ENCODE measurements around the gene PPTC7.
"Not testable (repeated sequence)": the region's sequence is repeated elsewhere in the genome, so short reads cannot be mapped to it uniquely, and the experiment has no call there.

Gene PPTC7

GRCh38 chr12:110585231-110585799 is 2.2 kb upstream of the PPTC7 start:
- no peak for DNase-seq (ENCODE audit: low read depth in 2 of 2)

DNA sequence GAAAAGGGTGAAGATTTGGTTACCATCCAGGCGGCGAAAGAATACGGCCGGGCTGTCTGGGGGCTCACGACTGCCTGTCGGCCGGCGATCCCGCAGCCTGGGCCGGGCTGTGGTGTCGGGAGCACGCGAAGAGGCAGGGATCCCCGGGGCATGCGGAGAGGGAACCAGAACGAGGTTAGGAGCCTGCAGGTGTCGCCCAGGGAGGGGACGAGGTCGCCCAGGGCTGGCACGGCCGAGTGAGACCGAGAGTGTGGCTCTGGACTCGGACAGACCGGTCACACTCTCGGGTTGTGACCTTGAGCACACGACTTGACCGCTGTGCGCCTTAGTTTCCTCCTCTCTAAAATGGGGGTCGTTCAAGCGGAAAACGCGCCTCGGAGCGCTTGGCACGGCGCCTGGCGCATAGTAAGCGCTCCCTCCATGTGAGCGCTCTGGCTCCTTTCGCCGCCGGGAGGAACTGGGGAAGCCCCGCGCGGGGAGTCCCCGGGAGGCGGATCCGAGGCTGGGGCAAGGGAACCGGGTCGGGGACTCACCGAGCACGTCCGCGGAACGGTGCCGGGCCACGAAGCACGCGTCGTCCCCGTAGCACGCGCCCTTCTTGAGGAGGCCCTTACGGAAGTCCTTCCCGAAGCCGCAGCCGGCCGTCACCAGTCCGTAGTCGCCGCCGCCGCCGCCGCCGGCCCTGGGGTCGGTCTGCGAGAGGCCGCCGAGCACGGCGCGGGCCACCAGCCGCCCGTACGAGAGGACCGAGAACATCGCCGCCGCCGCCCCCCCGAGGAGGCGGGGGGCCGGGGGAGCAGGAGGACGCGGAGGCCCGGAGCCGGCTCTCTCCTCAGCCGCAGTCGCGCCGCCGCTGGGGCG is 612 bp downstream of the PPTC7 start:
- DNase-seq (ENCODE audit: low read depth in 2 of 2) = peak; percentile 64 to 69

DNA sequence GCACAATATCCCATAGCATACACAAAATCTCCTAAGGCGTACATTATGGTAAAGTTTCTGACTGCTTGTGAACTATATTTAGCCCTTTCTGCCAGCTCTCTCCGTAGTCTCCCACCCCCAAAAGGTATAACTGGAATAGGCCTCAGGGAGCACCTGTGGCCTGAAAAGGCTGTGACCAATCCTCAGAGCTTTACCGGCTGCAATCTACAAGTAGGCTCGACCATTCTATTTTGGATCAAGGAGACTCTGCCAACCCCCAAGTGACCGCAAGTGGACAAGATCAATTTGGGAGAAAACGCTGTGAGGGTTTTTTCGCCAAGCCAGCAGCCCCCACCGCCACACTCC is 1.2 kb downstream of the PPTC7 start:
- no peak for DNase-seq (ENCODE audit: low read depth in 2 of 2)

- no peak for DNase-seq (ENCODE audit: low read depth in 2 of 2)
These were observed 3.4 kb downstream of the PPTC7 start for GRCh38 chr12:110579535-110580253.

- no peak for DNase-seq (ENCODE audit: low read depth in 2 of 2)
These were observed 4.2 kb downstream of the PPTC7 start for GRCh38 chr12:110578694-110579534.

- DNase-seq (ENCODE audit: low read depth in 2 of 2) = no peak
These were observed 5.0 kb downstream of the PPTC7 start for GRCh38 chr12:110577864-110578693.

DNA sequence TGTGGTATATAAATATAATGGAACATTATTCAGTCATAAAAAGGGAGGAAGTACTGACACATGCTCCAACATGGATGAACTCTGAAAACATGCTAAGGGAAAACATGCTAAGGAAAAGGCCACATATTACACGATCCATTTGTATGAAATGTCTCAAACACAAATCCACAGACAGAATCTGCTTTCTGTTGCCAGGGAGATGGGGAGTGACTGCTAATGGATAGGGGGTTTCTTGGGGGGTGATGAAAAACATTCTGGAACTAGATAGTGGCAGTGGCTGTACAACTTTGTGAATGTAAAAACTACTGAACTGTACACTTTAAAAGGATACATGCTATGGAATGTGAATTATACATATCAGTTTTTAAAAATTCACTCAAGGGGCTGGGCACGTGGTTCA is 6.6 kb downstream of the PPTC7 start:
- no peak for DNase-seq (ENCODE audit: low read depth in 2 of 2)

GRCh38 chr12:110575326-110575725 is 7.8 kb downstream of the PPTC7 start:
- DNase-seq (ENCODE audit: low read depth in 2 of 2) = no peak

DNA sequence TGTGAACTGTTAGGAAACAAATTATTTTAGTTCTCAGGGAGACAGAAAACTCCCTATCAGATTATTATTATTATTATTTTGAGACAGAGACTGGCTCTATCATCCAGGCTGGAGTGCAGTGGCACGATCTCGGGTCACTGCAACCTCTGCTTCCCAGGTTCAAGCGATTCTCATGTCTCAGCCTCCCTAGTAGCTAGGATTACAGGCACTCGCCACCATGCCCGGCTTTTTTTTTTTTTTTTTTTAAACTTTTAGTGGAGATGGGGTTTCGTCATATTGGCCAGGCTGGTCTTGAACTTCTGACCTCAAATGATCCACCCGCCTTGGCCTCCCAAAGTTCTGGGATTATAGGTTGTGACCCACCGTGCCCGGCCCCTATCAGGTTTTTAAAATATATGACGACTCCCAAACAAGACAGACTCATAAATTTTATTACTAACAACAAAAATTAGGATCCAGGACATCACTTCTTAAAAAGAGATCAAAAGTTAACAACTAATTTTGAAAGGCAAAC is 8.3 kb downstream of the PPTC7 start:
- not testable (repeated sequence) for DNase-seq (ENCODE audit: low read depth in 2 of 2)

DNA sequence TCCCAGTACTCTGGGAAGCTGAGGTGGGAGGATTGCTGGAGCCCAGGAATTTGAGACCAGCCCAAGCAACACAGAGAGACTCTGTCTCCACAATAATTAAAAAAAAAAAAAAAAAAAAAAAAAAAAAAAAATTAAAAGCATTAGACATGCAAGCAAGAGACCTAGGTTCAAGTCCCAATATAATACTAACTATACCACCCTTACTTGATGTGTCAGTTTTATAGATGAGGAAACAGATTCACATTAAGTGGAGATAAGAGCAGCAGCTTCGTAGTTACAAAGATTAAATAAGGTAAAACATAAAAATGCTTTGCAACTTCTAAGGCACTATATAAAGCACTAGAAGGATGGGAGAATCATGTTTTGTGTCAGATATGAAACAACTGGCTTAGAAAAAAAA is 9.1 kb downstream of the PPTC7 start:
- DNase-seq (ENCODE audit: low read depth in 2 of 2) = no peak

DNA sequence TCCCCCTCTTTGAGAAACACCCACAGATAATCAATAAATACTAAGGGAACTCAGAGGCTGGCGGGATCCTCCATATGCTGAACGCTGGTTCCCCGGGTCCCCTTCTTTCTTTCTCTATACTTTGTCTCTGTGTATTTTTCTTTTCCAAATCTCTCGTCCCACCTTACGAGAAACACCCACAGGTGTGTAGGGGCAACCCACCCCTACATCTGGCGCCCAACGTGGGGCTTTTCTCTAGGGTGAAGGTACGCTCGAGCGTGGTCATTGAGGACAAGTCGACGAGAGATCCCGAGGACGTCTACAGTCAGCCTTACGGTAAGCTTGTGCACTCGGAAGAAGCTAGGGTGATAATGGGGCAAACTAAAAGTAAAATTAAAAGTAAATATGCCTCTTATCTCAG is 12.3 kb downstream of the PPTC7 start:
- DNase-seq (ENCODE audit: low read depth in 2 of 2) = not testable (repeated sequence)

GRCh38 chr12:110569838-110570237 is 13.3 kb downstream of the PPTC7 start:
- DNase-seq (ENCODE audit: low read depth in 2 of 2) = not testable (repeated sequence)

GRCh38 chr12:110568752-110569151 is 14.4 kb downstream of the PPTC7 start:
- DNase-seq (ENCODE audit: low read depth in 2 of 2) = no peak

- DNase-seq (ENCODE audit: low read depth in 2 of 2) = no peak
These were observed 16.1 kb downstream of the PPTC7 start for GRCh38 chr12:110566993-110567392.

DNA sequence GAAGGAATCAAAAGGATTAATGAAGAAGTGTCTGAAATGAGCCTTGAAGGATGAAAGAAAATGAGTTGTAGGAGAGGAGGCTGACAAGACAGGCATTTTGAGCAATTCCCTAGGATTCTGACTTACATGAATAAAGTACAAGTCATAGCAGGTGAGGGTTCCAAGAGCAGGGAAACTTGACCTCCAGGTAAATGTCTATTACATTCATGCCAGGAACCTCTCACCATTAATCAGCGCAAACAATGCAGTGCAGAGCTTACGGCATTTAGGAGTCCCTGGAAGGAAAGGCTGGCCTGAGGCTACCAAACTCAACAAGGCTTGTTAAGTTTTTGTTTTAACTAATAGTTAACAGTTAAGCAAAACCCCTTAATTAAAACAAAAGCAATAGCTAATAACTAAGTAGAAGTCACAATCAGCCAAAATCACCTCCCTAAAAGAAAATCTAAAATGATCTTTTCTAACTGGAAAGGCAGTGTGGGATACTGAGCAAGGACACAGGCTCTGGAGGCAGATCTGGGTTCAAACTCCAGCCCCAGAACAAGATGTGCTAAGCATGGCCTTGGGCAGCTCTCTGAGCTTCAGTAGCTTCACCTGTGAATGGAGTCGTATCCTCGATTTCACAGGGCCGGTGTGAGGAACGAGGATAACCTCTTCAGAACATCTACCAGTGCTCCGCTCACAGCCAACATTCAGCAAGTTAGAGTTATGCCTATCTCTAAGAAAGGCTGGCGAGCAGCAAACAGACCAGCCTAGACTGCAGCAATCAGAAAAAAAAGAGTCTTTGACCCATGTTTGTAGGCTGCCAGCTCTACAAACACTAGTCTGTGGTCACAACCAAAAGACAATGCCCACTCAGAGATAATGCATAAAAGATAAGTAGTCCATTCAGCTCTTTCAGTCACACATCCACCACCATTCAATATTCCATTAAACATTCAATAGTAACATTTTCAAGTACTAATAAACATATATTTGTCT is 16.9 kb downstream of the PPTC7 start:
- DNase-seq (ENCODE audit: low read depth in 2 of 2) = no peak

GRCh38 chr12:110564471-110564991 is 18.6 kb downstream of the PPTC7 start:
- DNase-seq (ENCODE audit: low read depth in 2 of 2) = no peak

GRCh38 chr12:110563702-110564470 is 19.2 kb downstream of the PPTC7 start:
- DNase-seq (ENCODE audit: low read depth in 2 of 2) = no peak

DNA sequence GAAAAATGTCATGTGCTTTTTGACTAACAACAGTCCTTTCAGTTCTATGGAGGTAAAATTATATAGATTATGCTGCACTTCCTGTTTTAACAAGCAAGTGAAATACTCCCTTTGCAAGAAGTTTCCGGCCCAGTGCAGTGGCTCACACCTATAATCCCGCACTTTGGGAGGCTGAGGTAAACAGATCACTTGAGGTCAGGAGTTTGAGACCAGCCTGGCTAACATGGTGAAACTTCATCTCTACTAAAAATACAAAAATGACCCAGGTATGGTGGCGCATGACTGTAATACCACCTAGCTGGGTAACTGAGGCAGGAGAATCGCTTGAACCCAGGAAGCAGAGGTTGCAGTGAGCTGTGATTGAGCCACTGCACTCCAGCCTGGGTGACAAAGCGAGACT is 20.7 kb downstream of the PPTC7 start:
- not testable (repeated sequence) for DNase-seq (ENCODE audit: low read depth in 2 of 2)
